Peyer's patch (tissue), 4 donors: ENCODE measurements around the gene NFASC.

Source experiments
- POLR2A ChIP-seq, 2 donors: fragments of 450-650 bp; IDR thresholded peaks; one replicate each; pipeline ENCODE4 v1.5.1; 2017; ENCODE audit warnings: antibody characterized with exemption in 2 of 2, mild to moderate bottlenecking in 2 of 2, moderate library complexity in 2 of 2
- TF ChIP-seq, protein P1 (sequence below), 6 experiments: fragments of 450-650 bp in 4 of 6; fragments of 200-600 bp in 2 of 6; sonication (generic) in 1 of 6; IDR thresholded peaks; one replicate each; pipeline ENCODE4 v1.5.1; 2017 to 2019; ENCODE audit warnings: antibody characterized with exemption in 6 of 6, mild to moderate bottlenecking in 3 of 6, moderate library complexity in 1 of 6

DNA sequence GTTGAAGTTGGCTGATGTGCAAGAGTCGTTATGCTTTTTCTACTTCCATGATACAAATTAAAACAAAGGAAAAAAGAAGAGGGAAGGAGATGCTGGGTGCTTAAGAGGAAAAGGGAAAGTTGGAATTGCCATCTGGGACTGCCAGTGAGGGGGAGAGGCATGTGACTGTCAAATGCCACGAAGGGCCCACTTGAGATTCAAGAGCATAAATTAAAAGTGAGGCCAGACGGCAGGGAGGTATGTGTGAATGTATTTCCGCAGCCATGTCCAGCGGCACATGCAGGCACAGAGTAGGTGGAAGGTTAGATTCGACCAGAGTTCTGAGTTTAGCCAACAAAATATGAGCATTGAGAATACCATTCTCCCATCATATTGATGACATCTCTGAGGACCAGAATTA, 32.0 kb downstream of the NFASC start:
- TF ChIP-seq, protein P1, sequence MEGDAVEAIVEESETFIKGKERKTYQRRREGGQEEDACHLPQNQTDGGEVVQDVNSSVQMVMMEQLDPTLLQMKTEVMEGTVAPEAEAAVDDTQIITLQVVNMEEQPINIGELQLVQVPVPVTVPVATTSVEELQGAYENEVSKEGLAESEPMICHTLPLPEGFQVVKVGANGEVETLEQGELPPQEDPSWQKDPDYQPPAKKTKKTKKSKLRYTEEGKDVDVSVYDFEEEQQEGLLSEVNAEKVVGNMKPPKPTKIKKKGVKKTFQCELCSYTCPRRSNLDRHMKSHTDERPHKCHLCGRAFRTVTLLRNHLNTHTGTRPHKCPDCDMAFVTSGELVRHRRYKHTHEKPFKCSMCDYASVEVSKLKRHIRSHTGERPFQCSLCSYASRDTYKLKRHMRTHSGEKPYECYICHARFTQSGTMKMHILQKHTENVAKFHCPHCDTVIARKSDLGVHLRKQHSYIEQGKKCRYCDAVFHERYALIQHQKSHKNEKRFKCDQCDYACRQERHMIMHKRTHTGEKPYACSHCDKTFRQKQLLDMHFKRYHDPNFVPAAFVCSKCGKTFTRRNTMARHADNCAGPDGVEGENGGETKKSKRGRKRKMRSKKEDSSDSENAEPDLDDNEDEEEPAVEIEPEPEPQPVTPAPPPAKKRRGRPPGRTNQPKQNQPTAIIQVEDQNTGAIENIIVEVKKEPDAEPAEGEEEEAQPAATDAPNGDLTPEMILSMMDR (IDR thresholded peaks at IDR 0.05): no peak
- TF ChIP-seq POLR2A (IDR thresholded peaks at IDR 0.05): no peak
